Left lung (tissue), 10 donors: Measurements from ENCODE around the gene MIA2. TPM values are rescaled to one million over a fixed set of nuclear protein-coding genes. Genes with fewer than 3 reads are reported as not detected.
"Not testable (repeated sequence)": the region's sequence is repeated elsewhere in the genome, so short reads cannot be mapped to it uniquely, and the experiment has no call there.

Source experiments
- ATAC-seq: fragments of 200-7000 bp; cut with Tn5 transposase; one replicate; pipeline ENCODE4 v1.9.1; 2020; ENCODE audit warnings: moderate library complexity
- DNase-seq, 4 donors: peaks; one replicate each; pipeline ENCODE4 v3.0.0-alpha.2; 2013 to 2020
- H3K27ac ChIP-seq, 2 donors: fragments of 200-600 bp; sonication (generic) in 1 of 2; one replicate each; pipeline versions ENCODE4 v1.5.0 to v1.8.0; 2020 to 2021
- H3K27me3 ChIP-seq, 2 donors: fragments of 200-600 bp; sonication (generic) in 1 of 2; one replicate each; pipeline versions ENCODE4 v1.5.0 to v1.8.0; 2020 to 2021
- H3K36me3 ChIP-seq, 2 donors: fragments of 200-600 bp; sonication (generic) in 1 of 2; one replicate each; pipeline versions ENCODE4 v1.5.0 to v1.8.0; 2020 to 2021
- H3K4me1 ChIP-seq, 2 donors: fragments of 200-600 bp; one replicate each; pipeline ENCODE4 v1.8.0; 2021
- H3K4me3 ChIP-seq, 2 donors: fragments of 200-600 bp; sonication (generic) in 1 of 2; one replicate each; pipeline versions ENCODE4 v1.5.0 to v1.8.0; 2020 to 2021; ENCODE audit warnings: mild to moderate bottlenecking in 1 of 2
- H3K9me3 ChIP-seq, 2 donors: fragments of 200-600 bp; sonication (generic) in 1 of 2; one replicate each; pipeline versions ENCODE4 v1.5.0 to v1.8.0; 2020 to 2021
- CTCF ChIP-seq, 2 donors: fragments of 200-600 bp; sonication (generic) in 1 of 2; IDR thresholded peaks; one replicate each; pipeline versions ENCODE4 v1.5.0 to v1.8.0; 2021; ENCODE audit warnings: antibody characterized with exemption in 2 of 2
- intact Hi-C, 2 donors: fragments of 100-400 bp; cut with DNase I; formaldehyde crosslinking; loops; one replicate each; pipeline versions ENCODE4 v1.11.2 to v1.14.2; 2022
- polyA plus RNA-seq, 6 donors: library from polyadenylated mRNA; unstranded; fragments of 120-200 nt; gene quantifications; one replicate each; pipeline ENCODE4 v1.2.1, GENCODE V29; 2013; ENCODE audit not compliant: insufficient read length in 6 of 6
- total RNA-seq, 2 donors: library from RNA; stranded (reverse); fragmentation: NEBNext Ultra II Directional; extraction: Animal tissue kit (Norgen Biotek cat#: 25700); gene quantifications; one replicate each; pipeline ENCODE4 v1.2.1, GENCODE V29; 2021
- donor health status: DM: no; HTN: yes; CAD: no.
- donor health status: DM: no; HTN: no; CAD: no.

Gene MIA2
- total and polyA plus RNA-seq, 8 donors, result 18.5 to 35.8 (median 22.3) TPM

- intact Hi-C loops, result no loop called here
- no peak for TF ChIP-seq CTCF (IDR thresholded peaks at IDR 0.05)
- Histone ChIP-seq H3K4me3 (no peak overlapping the region), H3K9me3 (no peaks in the 10 kb centered on the region), H3K27ac (no peak overlapping the region), H3K27me3 (no peaks in the 10 kb centered on the region), H3K4me1 (no peaks in the 10 kb centered on the region), H3K36me3 (peaks cover 0 to 50% of the 10 kb centered on the region in 2 donors)
- ATAC-seq, result no peak
- no peak for DNase-seq
Observed at GRCh38 chr14:39350866-39351265, 117.2 kb downstream of the MIA2 start.

GRCh38 chr14:39351708-39352107 lies 118.0 kb downstream of the MIA2 start:
- no peak for TF ChIP-seq CTCF (IDR thresholded peaks at IDR 0.05)
- ATAC-seq, result no peak
- Histone ChIP-seq H3K36me3 (peaks cover 0 to 41% of the 10 kb centered on the region in 2 donors), H3K4me3 (no peak overlapping the region), H3K27me3 (no peaks in the 10 kb centered on the region), H3K9me3 (no peaks in the 10 kb centered on the region), H3K27ac (no peak overlapping the region), H3K4me1 (no peaks in the 10 kb centered on the region)
- no peak for DNase-seq
- intact Hi-C loops, result no loop called here

- H3K4me3 ChIP-seq, H3K27ac ChIP-seq, H3K27me3 ChIP-seq, H3K9me3 ChIP-seq, H3K4me1 ChIP-seq, ATAC-seq, DNase-seq, intact Hi-C loops: not testable (repeated sequence)
- H3K36me3 ChIP-seq, result peaks cover 0 to 15% of the 10 kb centered on the region in 2 donors
Observed at GRCh38 chr14:39359069-39359468, 125.4 kb downstream of the MIA2 start.

GRCh38 chr14:39360316-39360715 lies 126.6 kb downstream of the MIA2 start:
- intact Hi-C loops, result loop anchor here in 1 of 2 donors (10.0 kb wide), 1 partner anchor 256 kb away; the partner anchor contains the start of gene SEC23A
- H3K4me1 ChIP-seq, result no peaks in the 10 kb centered on the region
- peaks cover 0 to 19% of the 10 kb centered on the region in 2 donors for H3K36me3 ChIP-seq
- H3K27ac ChIP-seq, result no peak overlapping the region
- H3K4me3 ChIP-seq, result no peak overlapping the region
- DNase-seq (no peak), ATAC-seq (no peak)
- peaks cover 0 to 20% of the 10 kb centered on the region in 2 donors for H3K9me3 ChIP-seq
- H3K27me3 ChIP-seq, result no peaks in the 10 kb centered on the region
- TF ChIP-seq CTCF (IDR thresholded peaks at IDR 0.05), result no peak

- Histone ChIP-seq H3K36me3 (peaks cover 0 to 19% of the 10 kb centered on the region in 2 donors), H3K9me3 (peaks cover 0 to 22% of the 10 kb centered on the region in 2 donors)
- not testable (repeated sequence) for H3K27ac ChIP-seq, H3K4me3 ChIP-seq, H3K27me3 ChIP-seq, ATAC-seq, DNase-seq, H3K4me1 ChIP-seq
- intact Hi-C loops, result loop anchor here in 1 of 2 donors (10.0 kb wide), 1 partner anchor 257 kb away; the partner anchor contains the start of gene SEC23A
Observed at GRCh38 chr14:39361556-39361955, 127.8 kb downstream of the MIA2 start.

GRCh38 chr14:39364509-39364908 lies 130.8 kb downstream of the MIA2 start:
- ATAC-seq, result no peak
- intact Hi-C loops, result loop anchor here in 1 of 2 donors (10.0 kb wide), 1 partner anchor 260 kb away; the partner anchor contains the start of gene SEC23A
- H3K4me3 ChIP-seq, result no peak overlapping the region

More at GRCh38 chr14:39364509-39364908, 130.8 kb downstream of the MIA2 start:
- DNase-seq, result no peak
- Histone ChIP-seq H3K27ac (no peak overlapping the region), H3K27me3 (no peaks in the 10 kb centered on the region), H3K36me3 (peaks cover 0 to 10% of the 10 kb centered on the region in 2 donors), H3K9me3 (peaks cover 0 to 22% of the 10 kb centered on the region in 2 donors), H3K4me1 (no peaks in the 10 kb centered on the region)
- no peak for TF ChIP-seq CTCF (IDR thresholded peaks at IDR 0.05)
